Stimulated activated CD8-positive, alpha-beta memory T cell treated with anti-CD3 and anti-CD28 coated beads, Interleukin-2, amount 100 ng/mL, for 48 hours (primary cell): ENCODE measurements around the gene JOSD2.
"Not testable (repeated sequence)": the region's sequence is repeated elsewhere in the genome, so short reads cannot be mapped to it uniquely, and the experiment has no call there.

Source experiments
- DNase-seq, 2 donors: peaks; one replicate each; pipeline ENCODE4 v3.0.0-alpha.2; 2020; ENCODE audit warnings: low read depth in 2 of 2

Gene JOSD2

DNA sequence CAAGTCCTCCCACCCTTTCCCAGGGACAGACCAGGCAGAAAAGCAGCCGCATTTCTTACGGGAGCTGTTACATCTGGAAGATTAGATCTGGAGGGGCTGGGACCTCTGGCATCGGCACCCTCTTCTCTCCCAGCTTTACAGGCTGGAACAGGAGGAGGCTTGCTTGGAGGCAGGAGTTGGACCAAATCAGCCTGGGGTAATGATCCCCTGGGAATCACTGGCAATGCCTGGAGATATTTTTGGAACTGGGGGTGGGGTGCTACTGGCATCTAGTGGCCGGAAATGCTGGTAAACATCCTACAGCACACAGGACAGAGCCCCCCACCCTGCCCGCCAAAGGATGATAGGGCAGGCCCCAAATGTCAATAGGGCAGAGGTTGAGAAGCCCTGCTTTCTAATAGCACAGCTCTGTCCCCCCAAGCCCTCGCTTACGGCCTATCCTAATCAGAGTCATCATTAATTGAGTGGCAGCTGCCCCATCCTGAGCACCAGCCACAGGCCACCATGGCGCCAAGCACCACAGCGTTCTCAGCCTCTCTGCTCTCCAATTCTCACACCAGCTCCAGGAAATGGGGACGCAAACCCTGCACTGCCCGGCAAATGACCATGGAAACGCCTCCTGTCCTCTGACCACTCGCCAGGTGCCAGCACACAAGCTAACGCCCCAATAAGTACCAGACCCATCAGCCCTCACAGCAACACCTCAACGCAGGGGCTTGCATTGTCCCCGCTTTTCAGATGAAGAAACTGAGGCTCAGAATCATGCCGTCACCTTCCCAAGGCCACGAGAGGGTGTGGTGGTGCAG, 36.6 kb upstream of the JOSD2 start:
- no peak for DNase-seq

DNA sequence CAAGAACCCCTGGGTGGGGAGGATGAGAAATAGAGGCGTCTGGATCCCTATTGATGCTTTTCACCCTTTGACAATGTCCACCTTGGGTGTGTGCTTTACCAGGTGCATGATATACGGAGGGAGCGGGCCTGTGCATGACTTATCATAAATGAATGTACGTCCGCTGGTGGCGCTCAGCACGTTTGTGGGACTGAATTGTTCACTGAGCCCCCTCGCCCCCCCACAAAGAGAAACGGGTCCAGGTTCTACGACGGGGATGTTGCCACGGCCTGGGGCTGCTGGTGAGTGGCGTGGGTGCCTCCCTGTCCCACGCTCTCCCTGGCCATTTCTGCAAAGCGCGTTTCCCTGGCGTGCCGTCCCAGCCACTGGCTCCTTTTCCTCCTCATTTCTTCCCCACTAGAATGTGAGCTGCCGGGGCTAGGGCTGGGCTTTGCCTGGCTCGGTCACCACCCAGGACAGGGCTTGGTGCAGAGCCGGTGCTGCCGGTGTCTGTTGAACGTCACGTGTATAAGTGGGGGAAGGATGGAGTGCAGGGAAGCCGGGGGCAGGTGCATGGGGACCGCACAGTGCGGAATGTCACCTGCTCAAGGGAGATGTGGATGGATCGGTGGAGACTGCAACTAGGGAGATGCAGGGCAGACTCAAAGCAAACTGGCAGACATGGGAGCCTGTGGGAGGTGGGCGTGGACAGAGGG, 35.7 kb upstream of the JOSD2 start:
- DNase-seq, result no peak

DNA sequence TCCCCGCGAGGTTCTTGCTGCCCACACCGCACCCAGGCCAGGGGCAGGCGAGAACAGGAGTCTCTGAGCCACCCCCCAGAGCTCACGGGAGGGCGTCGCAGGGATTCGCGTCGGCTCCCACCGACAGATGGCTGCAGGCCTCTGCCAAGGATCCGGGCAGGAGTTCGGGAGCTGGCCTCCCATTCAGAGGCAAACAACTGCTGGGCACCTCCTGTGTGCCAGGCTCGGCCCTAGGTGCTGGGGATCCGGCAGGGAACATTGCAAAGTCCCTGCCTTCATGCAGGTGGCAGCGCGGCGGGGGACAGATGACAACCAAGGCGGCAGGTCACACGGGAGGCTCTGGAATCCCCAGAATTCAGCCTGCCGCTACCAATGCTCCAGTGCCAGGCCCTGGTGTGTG, 32.0 kb upstream of the JOSD2 start:
- no peak for DNase-seq

DNA sequence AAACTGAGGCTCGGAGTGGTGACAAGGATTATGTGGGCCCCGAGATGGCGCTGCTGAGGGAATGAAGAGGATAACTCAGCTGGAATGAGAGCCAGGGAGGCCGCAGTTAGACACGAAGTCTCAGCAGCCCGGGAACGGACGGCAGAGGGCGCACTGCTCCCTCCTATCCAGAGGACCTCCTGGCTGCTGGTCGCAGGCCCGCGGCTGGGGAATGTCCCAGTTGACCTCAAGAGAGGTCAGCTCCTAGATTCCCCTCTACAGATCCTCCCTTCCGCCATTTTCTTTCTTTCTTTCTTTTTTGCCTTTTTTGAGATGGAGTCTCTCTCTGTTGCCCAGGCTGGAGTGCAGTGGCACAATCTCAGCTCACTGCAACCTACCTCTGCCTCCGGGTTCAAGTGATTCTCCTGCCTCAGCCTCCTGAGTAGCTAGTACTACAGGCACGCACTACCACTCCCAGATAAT, 26.8 kb upstream of the JOSD2 start:
- DNase-seq, result peak; percentile 61 to 68

DNA sequence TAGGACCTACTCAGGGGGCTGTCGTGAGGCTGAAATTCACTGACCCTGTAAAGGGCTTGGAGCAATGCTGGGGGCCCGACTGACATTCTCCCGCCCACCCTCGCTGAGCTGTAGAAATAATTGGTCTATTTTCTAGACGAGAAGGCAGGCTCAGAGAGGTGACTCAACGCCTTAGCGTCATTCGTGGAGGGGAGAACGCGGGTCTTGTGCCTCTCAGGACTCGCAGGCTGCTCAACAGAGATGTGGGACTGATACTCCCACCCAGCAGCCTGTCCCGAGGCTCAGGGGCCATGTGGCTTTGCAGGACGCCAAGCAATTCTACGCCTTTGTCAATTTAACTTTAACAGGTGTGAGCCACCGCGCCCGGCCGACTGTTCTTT, 26.3 kb upstream of the JOSD2 start:
- DNase-seq, result no peak

DNA sequence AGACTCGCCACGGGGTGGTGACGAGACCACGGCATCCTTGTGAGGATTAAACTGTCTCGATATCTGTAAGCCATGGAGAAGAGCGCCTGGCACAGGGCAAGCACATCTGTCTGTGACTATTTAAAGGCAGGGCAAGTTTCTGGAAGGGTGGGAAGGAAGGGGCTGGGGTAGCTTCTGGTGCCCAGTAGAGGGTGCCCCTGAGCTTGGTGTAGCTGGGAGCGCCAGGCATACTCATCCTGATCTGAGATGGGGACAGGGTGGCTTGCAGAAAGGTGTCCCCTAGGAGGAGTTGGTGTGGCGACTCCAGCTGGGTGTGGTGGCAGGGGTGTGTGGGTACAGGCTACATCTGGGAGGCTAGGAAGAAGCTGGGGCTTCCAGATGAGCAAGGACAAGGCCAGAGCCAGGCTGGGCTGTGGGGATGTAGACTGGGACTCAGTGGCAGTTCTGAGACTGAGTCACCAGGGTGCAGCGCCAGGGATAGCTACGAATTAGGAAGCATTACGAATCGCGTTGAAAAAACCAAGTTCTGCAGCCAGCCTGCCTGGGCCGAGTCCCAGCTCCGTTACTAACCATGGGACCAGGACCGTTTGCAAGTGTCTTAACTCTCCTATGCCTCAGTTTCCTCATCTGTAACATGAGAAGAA, 25.8 kb upstream of the JOSD2 start:
- DNase-seq, result no peak

DNA sequence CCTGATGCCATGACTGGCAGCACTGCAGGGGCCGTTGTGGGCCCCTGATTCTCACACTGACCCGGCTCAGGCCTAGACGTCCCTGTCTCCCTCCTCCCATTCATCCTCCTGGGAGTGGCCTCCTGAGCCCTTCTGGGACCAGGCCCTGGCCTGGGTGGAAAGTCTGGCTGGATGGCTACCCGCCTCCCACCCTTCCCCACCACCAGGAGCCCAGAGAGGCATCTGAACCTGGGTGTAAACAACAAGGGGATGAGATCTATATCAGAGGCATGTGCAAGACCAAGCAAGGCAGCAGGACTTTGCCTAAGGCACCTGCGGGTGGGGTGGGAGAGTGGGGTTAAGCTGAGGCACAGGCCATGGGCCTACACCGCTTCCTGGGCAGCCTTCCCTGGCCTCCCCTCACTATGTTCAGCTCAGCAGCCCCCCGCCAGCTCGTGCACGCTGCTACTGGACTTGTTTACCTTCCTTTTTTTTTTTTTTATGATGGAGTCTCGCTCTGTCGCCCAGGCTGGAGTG, 24.7 kb upstream of the JOSD2 start:
- no peak for DNase-seq

DNA sequence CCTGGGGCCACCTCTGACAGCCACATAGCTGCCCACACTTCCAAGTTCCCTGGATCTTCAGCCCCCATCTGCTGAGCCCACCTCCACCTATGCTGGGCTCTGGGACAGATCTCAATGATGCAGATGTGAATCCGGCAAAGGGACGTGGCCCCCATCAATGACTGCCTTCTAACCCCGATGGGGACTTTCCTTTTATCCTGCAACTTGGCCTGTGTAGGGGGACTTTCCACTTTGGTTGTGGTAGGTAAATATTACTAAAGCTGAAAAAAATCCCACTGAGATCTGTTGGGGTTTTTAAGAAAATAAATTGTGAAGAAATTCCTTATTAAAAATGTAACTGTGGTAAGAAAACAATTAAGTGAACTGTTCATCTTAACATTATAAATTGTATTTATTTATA, 23.5 kb upstream of the JOSD2 start:
- no peak for DNase-seq

DNA sequence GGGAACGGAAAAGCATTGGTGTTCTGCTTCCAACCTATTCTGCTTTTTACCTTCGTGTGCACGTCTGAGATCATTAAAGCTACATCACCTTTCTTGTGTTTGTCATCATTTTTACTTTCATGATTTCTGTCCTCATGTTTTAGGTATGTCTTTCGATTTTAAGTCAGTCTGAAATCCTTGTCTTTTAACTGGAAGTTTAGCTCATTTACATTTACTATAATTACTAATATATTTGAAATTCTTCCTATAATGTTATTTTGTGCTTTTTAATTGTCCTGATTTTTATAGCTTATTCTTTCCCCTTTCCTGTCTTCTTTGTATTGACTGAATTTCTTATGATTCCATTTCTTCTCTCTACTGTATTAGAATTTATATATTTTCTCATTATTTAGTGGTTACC, 22.0 kb upstream of the JOSD2 start:
- no peak for DNase-seq

DNA sequence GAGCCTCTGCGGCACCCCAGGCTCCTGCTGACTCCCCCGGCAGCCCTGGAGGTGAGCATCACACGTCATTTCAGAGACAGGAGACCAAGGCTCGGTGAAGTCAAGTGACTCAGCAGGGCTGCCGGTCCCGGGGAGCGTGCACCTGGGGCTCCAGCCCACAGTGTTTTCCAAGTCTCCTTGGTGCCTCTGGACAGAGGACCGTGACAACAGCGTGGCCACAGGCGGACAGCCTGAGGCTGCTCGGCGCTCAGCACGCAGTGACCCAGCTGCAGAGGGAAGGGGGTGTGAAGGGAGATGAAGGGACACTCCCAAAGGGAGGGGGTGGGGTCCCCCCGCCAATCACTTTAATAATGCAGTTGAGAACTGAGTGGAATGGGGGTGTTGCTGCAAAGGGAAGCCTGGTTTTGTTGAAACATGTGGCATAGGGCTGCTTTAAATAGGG, 20.2 kb upstream of the JOSD2 start:
- no peak for DNase-seq

DNA sequence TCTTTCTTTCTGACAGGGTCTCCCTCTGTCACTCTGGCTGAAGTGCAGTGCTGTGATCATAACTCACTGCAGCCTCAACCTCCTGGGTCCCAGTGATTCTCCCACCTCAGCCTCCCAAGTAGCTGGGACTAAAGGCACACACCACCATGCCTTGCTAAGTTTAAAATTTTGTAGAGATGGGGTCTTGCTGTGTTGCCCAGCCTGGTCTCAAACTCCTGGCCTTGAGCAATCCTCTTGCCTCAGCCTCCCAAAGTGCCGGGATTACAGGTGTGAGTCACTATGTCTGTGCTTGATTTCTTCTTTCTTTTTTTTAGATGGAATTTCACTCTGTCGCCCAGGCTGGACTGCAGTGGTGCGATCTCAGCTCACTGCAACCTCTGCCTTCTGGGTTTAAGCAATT, 17.1 kb upstream of the JOSD2 start:
- DNase-seq, result not testable (repeated sequence)

DNA sequence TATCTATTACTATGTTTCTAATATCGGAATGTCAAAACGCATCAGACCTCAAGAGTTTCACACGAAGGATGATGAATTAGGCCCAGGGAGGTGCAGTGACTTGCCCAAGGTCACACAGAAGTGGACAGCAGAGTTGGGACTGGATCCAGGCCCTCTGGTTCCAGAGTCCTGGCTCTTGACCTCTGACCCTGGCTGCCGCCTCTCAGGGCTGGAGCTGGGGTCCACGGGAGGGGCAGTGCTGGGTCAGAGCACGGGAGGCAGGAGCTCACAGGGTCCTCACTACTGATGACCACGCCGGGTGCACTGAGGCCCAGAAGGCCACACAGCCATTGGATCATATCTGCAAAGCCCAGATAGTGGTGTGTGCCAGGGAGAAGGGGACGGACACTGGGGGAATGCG, 11.9 kb upstream of the JOSD2 start:
- DNase-seq, result no peak

DNA sequence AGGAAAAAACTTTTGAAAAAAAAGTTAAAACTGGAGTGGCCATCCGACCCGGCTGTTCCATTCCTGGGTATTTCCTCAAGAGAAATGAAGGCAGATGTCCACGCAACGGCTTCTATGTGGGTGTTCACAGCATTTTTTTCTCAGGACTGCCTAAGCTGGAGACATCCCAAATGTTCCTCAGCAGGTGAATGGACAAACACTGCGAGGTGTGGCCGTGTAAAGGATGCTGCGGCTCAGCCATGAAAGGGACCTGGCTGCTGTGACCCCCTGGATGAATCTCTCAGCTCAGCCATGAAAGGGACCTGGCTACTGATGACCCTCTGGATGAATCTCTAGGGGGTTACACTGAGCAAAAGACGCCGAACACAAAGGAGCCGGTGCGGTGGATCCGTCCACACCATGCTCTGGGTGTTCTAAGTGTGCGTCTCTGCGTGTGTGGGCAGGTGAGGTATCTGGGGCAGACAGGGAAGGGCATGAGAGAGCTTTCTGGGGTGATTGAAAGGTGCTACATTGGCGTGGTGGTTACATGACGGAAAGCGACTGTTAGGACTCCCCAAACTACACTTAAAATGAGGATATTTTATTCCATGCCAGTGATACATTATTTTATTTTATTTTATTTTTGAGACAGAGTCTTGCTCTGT, 10.0 kb upstream of the JOSD2 start:
- DNase-seq, result no peak

DNA sequence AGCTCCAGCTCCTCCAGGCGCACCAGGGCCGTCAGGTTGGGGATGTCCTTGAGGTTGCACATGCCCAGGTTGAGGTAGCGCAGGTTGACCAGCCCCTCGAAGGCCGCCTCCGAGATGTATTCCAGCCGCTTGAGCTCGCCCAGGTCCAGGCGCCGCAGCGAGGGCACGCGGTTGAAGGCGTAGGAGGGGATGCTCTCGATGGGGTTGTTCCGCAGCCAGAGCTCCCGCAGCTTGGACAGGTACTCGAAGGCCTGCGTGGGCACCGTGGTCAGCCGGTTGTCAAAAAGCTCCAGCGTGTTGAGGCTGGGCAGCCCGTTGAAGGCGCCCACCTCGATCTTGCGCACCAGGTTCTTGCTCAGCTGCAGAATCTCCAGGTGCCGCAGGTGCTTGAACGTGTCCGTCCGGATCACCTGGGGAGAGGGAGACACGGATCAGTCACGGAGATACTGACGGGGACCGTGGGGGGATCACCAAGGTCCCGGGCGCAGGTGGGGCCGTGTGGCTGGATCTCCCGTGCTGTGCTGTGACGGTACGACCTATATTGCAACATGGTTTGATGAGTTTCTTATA, 8.1 kb upstream of the JOSD2 start:
- DNase-seq, result no peak

DNA sequence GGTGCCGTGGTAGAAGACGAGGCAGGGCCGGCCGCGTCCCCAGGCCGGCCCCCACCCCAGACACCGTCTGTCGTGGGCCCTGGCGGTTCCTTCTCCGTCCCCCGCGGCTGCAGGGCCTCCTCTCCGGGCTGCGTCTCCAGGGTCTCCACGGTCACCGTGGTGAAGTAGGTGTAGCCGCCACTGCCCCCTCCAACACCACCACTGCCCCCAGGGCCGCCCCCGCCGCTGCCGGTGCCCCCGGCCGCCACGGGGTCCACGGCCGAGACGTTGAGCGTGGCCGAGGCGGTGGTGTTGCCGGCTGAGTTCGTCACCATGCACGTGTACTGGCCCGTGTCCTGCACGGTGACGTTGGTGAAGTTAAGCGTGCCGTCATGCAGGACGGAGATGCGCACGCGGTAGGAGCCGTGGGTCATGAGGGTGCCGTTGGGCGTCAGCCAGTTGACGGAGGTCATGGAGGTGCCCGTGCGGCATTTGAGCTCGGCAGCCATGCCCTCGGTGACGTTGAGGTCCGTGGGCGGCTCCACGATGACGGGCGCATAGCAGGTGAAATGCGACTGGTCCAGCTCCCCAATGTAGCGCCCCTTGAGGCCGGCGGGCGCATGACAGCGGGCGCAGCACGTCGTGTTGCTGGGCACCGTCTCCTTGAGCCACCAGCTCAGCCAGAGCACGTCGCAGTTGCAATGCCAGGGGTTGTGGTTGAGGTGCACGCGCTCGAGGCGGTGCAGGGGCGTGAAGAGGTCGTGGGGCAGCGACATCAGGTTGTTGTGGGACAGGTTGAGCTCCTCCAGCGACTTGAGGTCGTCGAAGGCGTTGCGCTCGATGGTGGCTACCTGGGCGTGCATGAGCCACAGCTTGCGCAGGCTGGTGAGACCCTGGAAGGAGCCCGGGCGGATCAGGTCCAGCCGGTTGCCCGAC, 7.4 kb upstream of the JOSD2 start:
- peak in 1 of 2 donors; percentile 9 for DNase-seq

DNA sequence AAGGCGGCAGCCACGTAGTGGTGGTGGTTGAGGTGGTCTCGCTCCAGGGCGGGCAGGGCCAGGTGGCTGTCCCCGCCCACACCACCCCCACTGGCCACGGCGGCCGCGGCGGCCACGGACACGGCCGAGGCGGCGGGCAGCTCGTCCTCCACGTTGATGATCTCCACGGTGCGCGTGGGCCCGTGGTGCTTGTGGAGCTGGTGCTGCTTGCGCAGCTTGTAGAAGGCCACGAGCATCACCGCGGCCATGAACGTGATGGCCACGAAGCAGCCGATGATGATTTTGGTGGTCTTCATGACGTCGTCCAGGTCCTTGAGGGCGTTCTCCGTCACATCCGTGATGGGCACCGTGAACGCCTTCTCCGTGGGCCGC, 6.7 kb upstream of the JOSD2 start:
- DNase-seq, result no peak

DNA sequence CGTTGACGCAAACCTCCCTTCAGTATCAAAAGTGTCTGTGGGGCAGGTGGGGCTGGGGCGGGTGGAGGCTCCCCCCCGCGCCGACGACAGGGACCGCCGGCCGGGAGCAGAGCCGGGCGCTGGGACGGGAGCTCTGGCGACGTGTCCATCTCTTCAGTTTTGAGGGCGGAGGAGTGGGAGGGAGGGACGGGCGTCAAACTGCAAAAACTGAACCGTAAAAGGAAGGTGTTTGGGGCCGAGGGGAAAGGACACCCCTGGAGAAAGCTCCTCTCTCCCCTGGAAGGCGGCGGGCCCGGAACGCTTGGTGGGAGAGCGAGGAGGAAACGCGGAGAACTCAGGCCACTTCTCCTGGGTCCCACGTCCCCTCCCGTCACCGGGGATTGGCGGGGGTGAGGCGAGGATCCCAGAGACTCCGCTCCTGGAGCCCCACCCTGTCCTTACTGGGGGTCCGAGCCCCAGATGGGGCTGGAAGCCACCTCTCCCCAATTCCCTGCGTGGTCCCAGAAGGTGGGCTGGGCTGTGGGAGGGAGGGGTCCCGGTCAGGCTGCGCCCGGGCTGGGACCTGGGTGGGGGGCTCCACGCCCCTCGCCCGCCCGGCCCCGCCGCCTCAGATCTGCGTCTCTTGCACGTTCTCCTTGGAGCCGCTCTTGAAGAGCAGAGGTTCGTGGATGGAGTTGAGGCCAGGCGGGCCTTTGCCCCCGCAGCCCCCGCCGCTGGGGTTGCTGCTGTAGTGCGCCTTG, 6.1 kb upstream of the JOSD2 start:
- no peak for DNase-seq

DNA sequence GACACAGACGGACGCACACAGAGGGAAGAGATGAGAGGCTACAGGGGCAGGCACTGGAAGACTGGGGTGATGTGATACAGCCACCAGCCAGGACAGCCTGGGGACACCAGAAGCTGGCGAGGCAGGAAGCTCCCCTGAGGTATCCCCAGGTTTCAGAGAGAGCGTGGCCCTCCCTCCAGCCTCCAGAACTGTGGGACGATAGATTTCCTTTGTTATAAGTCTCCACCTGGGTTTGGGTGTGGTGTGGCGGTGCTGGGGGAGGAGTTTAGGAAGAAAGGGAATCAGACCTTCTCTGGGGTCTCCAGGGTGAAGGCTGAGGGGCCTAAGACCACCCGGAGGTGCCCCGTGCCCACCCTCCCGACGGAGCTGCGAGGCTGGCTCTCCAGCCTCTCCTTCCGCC, 5.5 kb upstream of the JOSD2 start:
- DNase-seq, result no peak

DNA sequence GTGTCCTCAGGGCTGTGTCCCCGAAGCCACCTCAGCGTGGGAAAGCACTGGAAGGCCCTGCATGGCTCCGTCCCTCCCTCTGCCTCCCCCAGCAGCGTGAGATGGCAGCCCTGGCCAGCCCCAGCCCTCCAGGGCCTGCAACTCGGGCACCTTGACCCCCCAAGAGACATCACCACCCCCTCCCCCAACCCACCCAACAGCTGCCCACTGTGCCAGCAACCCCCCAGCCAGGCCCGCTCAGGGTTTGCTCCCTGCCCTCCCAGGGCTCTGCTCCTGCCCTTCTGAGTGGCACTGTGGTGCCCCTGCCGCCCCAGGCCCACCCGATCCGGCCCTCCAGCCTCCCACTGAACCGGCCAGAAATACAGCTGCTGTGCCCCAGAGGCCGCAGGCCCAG, 4.2 kb upstream of the JOSD2 start:
- no peak for DNase-seq
